Naive thymus-derived CD8-positive, alpha-beta T cell (primary cell): Measurements from ENCODE around the gene RTKN. TPM values are rescaled to one million over a fixed set of nuclear protein-coding genes. Genes with fewer than 3 reads are reported as not detected.

Source experiments
- ATAC-seq, 2 donors: fragments of 150-1000 bp; cut with Tn5 transposase in 1 of 2; sonication (Bioruptor Pico), chemical (Tn5 transposase) in 1 of 2; 1 replicate in 1 of 2; 2 replicates in 1 of 2; pipeline ENCODE4 v1.10.0; 2021; ENCODE audit warnings: mild to moderate bottlenecking in 2 of 2, moderate library complexity in 2 of 2
- POLR2A ChIA-PET: fragments of 350-600 bp; sonication (Branson Sonifier 250); formaldehyde crosslinking; loops from one replicate; lab custom pipeline; 2021; ENCODE audit warnings: antibody characterized with exemption; lab: Charles Lee
- DNase-seq, 10 donors: peaks; one replicate each; pipeline versions ENCODE4 v3.0.0 to v3.0.0-alpha.2; 2020 to 2022
- H3K27ac Mint-ChIP-seq, 10 donors: one replicate each; pipeline ENCODE4 v1.8.0; 2020 to 2022; ENCODE audit warnings: mild to moderate bottlenecking in 10 of 10, mixed read lengths in 10 of 10, moderate library complexity in 4 of 10, inconsistent platforms in 1 of 10
- H3K27me3 Mint-ChIP-seq, 5 donors: one replicate each; pipeline ENCODE4 v1.8.0; 2021 to 2022; ENCODE audit warnings: mixed read lengths in 5 of 5
- H3K36me3 Mint-ChIP-seq, 3 donors: one replicate each; pipeline ENCODE4 v1.8.0; 2020 to 2022; ENCODE audit warnings: mixed read lengths in 3 of 3, mild to moderate bottlenecking in 2 of 3, inconsistent platforms in 1 of 3
- H3K4me1 Mint-ChIP-seq, 4 donors: one replicate each; pipeline ENCODE4 v1.8.0; 2021 to 2022; ENCODE audit warnings: mixed read lengths in 4 of 4
- H3K4me3 Mint-ChIP-seq, 10 donors: one replicate each; pipeline ENCODE4 v1.8.0; 2020 to 2022; ENCODE audit warnings: mild to moderate bottlenecking in 10 of 10, mixed read lengths in 10 of 10, moderate library complexity in 6 of 10, inconsistent platforms in 1 of 10
- H3K9me3 Mint-ChIP-seq, 9 donors: one replicate each; pipeline ENCODE4 v1.8.0; 2020 to 2022; ENCODE audit warnings: mixed read lengths in 9 of 9, mild to moderate bottlenecking in 3 of 9, inconsistent platforms in 1 of 9, moderate library complexity in 1 of 9
- polyA plus RNA-seq, 3 donors: library from polyadenylated mRNA; unstranded; fragments of 300-500 nt; fragmentation: Illumina TruSeq; gene quantifications; one replicate each; pipeline ENCODE4 v1.2.3, GENCODE V29; 2021
- total RNA-seq, 8 experiments: library from RNA in 2 of 8; stranded (reverse) in 2 of 8; gene quantifications; one replicate each; pipeline ENCODE4 v1.2.3 and lab custom pipeline; 2021 to 2026

The RTKN gene
- total and polyA plus RNA-seq, 5 experiments from 2014 or later: 0.09 to 0.54 (median 0.39) TPM; not detected in 1

GRCh38 chr2:74420006-74420405 lies 21.7 kb downstream of the RTKN start:
- Mint-ChIP-seq H3K9me3 (no peaks in the 10 kb centered on the region), H3K4me3 (peak overlapping the region; percentile 55 to 100 (median 88)), H3K27me3 (no peaks in the 10 kb centered on the region), H3K4me1 (peaks cover 18 to 49% (median 33%) of the 10 kb centered on the region in 4 donors), H3K36me3 (peaks cover 0 to 2% (median 0%) of the 10 kb centered on the region in 3 donors), H3K27ac (peak overlapping the region; percentile 93 to 100 (median 99))
- peak in 2 of 10 donors; percentile 40 to 55 for DNase-seq
- no peak for ATAC-seq
- POLR2A ChIA-PET: interaction anchor here (0.7 to 2.7 kb wide), 4 partner anchors 29 to 80 kb away, joined by 4 to 20 read pairs (median 6); partner anchors contain the start of genes CCDC142 and TTC31

DNA sequence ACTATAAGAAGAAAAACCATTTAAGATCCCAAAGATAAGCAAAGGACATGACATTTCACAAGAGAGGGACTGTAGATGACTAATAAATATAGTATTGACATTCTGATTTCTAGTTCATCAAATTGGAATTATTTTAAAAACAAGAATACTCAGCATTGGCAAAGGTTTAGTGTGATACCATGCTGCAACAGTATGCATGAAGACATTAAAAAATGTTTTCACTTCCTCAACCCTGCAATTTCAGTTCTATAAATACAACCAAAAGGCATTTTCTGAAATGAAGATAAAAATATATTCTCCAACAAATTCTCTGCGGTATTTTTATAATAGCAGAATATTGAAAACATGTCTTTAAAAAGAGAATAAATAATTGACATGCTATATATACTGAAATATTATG lies 22.4 kb downstream of the RTKN start:
- H3K4me1 Mint-ChIP-seq: peaks cover 18 to 49% (median 37%) of the 10 kb centered on the region in 4 donors
- DNase-seq: no peak
- ATAC-seq: no peak
- H3K27ac Mint-ChIP-seq: peak overlapping the region in 5 of 10 donors; percentile 95 to 100 (median 100)
- H3K27me3 Mint-ChIP-seq: no peaks in the 10 kb centered on the region
- peaks cover 0 to under 1% (median 0%) of the 10 kb centered on the region in 3 donors for H3K36me3 Mint-ChIP-seq
- H3K4me3 Mint-ChIP-seq: no peak overlapping the region
- H3K9me3 Mint-ChIP-seq: no peaks in the 10 kb centered on the region
- POLR2A ChIA-PET: no interaction called here

DNA sequence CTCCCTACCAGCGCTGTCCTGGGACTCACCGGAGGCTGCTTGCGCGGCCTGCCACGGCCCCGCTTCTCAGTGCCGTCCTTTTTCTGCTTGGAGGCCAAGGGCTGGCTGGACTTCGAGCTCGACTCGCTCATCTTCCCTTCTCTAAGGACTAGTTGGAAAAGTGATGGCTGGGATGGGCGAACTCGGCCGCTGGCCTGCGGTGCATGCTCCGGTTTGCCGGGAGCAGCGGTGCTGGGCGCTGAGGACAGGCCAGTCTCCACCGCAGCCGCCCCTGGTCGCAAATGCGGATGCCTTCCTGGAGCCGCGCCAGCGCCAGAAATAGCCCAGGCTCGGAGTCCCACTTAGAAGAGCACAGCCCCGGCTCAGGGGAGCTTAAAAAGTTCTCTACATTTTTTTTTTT lies 23.4 kb downstream of the RTKN start:
- Mint-ChIP-seq H3K36me3 (no peaks in the 10 kb centered on the region), H3K9me3 (no peaks in the 10 kb centered on the region), H3K27ac (peak overlapping the region in 3 of 10 donors; percentile 25 to 60 (median 29)), H3K4me1 (peaks cover 19 to 56% (median 45%) of the 10 kb centered on the region in 4 donors), H3K27me3 (no peaks in the 10 kb centered on the region), H3K4me3 (no peak overlapping the region)
- DNase-seq (peak in 1 of 10 donors; percentile 59), ATAC-seq (no peak)
- POLR2A ChIA-PET: no interaction called here

DNA sequence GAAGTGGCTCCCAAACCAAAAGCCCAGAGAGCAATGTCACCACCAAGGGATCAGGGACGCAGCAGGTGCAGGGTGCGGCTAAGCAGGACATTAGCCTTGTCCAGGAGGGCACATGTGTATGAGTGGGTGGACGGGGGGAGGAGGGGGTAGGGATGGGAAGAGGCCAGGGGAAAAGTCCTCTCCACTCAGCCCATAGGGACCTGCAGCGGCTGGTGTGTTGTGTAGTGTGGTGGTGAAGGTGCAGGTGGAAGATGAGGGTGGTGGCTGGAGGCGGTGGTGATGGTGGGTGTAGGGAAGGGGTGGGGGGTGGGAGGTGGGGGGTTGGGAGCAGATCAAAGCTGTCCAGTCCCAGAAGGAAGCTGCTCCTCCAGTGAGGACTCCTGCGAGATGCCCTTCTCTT lies 24.0 kb downstream of the RTKN start:
- H3K4me3 Mint-ChIP-seq: no peak overlapping the region
- ATAC-seq (no peak), DNase-seq (no peak)
- no peaks in the 10 kb centered on the region for H3K9me3 Mint-ChIP-seq
- H3K36me3 Mint-ChIP-seq: no peaks in the 10 kb centered on the region
- POLR2A ChIA-PET: no interaction called here
- no peaks in the 10 kb centered on the region for H3K27me3 Mint-ChIP-seq
- H3K27ac Mint-ChIP-seq: peak overlapping the region in 1 of 10 donors; percentile 29
- peaks cover 18 to 56% (median 45%) of the 10 kb centered on the region in 4 donors for H3K4me1 Mint-ChIP-seq

DNA sequence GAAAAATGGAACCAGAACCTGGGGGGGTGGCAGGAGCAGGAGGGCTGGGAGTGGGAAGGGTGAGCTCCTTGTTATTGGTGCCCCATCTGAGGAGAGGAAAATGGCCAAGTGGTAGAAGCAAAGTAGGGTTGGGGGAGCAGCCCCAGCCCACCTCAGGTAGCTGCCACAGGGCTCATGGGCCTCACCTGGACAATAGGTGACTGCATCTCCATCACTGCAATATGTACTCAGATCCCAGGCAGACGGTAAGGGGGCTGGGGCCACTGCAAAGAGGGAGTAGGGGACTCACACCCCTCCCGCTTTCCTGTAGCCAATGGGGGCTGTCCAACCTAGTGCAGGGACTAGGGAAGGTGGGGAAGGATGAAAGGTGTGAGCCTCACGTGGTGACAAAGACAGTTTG lies 24.5 kb downstream of the RTKN start:
- Mint-ChIP-seq H3K27me3 (no peaks in the 10 kb centered on the region), H3K9me3 (no peaks in the 10 kb centered on the region), H3K36me3 (no peaks in the 10 kb centered on the region), H3K4me3 (peak overlapping the region in 1 of 10 donors; percentile 76), H3K27ac (peak overlapping the region in 5 of 10 donors; percentile 13 to 85 (median 33)), H3K4me1 (peaks cover 19 to 53% (median 41%) of the 10 kb centered on the region in 4 donors)
- DNase-seq: no peak
- POLR2A ChIA-PET: interaction anchor here (3.6 kb wide), 1 partner anchor 41 kb away, joined by 15 read pairs; the partner anchor contains the start of gene WBP1
- ATAC-seq: no peak

DNA sequence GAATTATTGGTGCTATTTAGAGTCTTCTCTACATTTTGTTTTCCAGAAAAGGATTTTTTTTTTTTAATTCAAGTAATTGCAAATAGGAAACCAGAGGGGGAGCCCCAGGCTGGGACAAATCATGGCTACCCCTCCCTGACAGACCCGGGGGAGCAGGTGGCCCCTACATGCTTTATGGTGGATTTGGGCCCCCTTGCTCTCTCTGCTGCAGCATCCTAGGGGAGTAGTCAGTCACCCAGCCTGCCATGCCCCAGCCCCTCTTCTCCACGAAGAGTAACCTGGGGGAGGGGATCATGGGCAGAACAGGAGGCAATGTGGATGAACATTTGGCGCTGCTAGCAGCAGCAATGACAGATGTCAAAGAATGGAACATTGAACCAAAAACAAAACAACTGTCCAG lies 25.0 kb downstream of the RTKN start:
- ATAC-seq (no peak), DNase-seq (peak in 1 of 10 donors; percentile 18)
- no peaks in the 10 kb centered on the region for H3K27me3 Mint-ChIP-seq
- no peaks in the 10 kb centered on the region for H3K36me3 Mint-ChIP-seq
- H3K4me1 Mint-ChIP-seq: peaks cover 16 to 49% (median 37%) of the 10 kb centered on the region in 4 donors
- peak overlapping the region in 2 of 10 donors; percentile 12 to 76 for H3K4me3 Mint-ChIP-seq
- peak overlapping the region in 5 of 10 donors; percentile 13 to 85 (median 26) for H3K27ac Mint-ChIP-seq
- no peaks in the 10 kb centered on the region for H3K9me3 Mint-ChIP-seq
- POLR2A ChIA-PET: interaction anchor here (3.6 kb wide), 1 partner anchor 41 kb away, joined by 15 read pairs; the partner anchor contains the start of gene WBP1

- POLR2A ChIA-PET: interaction anchor here (1.0 to 3.6 kb wide), 3 partner anchors 9 to 237 kb away, joined by 3 to 15 read pairs (median 3); partner anchors contain the start of genes MOB1A and WBP1
- DNase-seq (peak in 2 of 10 donors; percentile 23 to 65), ATAC-seq (peak in 1 of 2 donors; percentile 34)
- Mint-ChIP-seq H3K9me3 (no peaks in the 10 kb centered on the region), H3K27me3 (no peaks in the 10 kb centered on the region), H3K4me1 (peaks cover 13 to 43% (median 32%) of the 10 kb centered on the region in 4 donors), H3K27ac (peak overlapping the region in 9 of 10 donors; percentile 2 to 88 (median 76)), H3K4me3 (peak overlapping the region; percentile 55 to 84 (median 75)), H3K36me3 (no peaks in the 10 kb centered on the region)
Observed at GRCh38 chr2:74415762-74416395, 25.9 kb downstream of the RTKN start.

DNA sequence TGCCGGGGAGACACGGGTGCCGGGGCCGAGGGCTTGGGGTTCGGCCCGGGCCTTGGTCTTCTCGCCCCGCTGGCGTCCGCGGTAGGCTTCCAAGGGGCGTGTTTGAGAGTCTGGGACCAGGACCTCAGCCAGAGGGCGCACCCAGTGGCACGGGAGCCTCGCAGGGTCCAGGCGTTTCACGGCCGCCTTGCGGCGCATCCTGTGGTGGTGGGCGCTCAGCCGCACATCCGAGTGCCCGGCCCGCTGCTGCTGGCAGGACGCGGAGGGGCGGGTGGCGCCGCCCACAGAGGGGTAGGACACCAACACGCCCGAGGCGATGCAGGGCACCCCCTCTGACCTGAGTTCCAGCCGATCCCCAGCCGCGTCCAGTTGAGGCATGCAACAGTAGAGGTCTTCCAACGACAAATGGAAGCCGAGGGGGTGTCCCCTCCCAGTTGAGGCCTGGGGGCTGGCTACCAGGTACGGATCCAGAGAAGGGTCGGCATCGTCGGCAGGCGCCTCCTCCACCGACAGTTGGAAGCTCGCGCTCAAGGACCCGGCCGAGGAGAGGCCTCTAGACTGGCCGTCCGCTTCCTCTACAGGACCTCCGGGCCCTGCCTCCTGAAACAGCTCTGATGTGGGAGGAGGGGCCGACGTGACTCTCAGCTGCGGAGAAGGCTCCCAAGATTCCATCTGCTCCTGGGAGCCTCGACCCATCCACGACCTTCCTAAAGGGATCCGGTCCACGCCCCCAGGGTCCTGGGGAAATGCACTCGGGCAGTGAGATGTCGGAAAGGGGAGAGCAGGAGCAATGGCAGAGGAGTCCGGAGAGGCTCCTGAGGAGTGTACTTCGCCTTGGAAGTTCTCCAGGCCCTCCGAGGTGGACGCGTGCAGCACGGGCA lies 26.6 kb downstream of the RTKN start:
- Mint-ChIP-seq H3K36me3 (no peaks in the 10 kb centered on the region), H3K27ac (peak overlapping the region in 5 of 10 donors; percentile 21 to 76 (median 57)), H3K4me3 (peak overlapping the region; percentile 55 to 84 (median 75)), H3K4me1 (peaks cover 9 to 37% (median 26%) of the 10 kb centered on the region in 4 donors), H3K27me3 (no peaks in the 10 kb centered on the region), H3K9me3 (no peaks in the 10 kb centered on the region)
- POLR2A ChIA-PET: interaction anchor here (1.0 to 3.6 kb wide), 4 partner anchors 10 to 236 kb away, joined by 3 to 15 read pairs (median 4); partner anchors contain the start of genes MOB1A and WBP1
- ATAC-seq (peak; percentile 45 to 75), DNase-seq (peak in 5 of 10 donors; percentile 16 to 65 (median 32))

DNA sequence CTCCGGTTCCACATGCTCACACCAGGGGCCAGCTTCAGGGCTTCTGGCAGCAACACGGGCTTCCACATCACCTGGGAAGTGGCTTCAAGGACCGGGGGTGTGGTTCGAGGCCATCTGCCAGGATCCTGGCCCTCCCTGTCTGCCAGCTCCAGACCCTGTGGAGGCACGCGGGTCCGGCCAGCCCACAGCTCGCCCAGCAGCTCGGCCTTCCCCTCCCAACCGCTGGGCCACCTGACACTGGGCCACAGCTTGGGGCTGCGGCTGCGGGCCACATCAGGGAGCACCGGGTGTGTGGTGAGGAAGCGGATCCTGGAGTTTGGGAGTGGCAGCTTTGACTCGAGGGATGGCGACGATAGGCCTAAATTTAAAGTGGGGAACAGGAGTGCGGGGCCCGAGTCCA lies 27.3 kb downstream of the RTKN start:
- Mint-ChIP-seq H3K4me1 (peaks cover 6 to 30% (median 23%) of the 10 kb centered on the region in 4 donors), H3K4me3 (peak overlapping the region; percentile 36 to 84 (median 70)), H3K9me3 (no peaks in the 10 kb centered on the region), H3K36me3 (no peaks in the 10 kb centered on the region), H3K27me3 (no peaks in the 10 kb centered on the region), H3K27ac (peak overlapping the region in 2 of 10 donors; percentile 72 to 77)
- POLR2A ChIA-PET: interaction anchor here (1.0 to 3.6 kb wide), 3 partner anchors 44 to 236 kb away, joined by 3 to 15 read pairs (median 4); partner anchors contain the start of genes MOB1A and WBP1
- peak in 1 of 10 donors; percentile 63 for DNase-seq
- ATAC-seq: no peak

- Mint-ChIP-seq H3K9me3 (no peaks in the 10 kb centered on the region), H3K4me1 (peaks cover 6 to 27% (median 22%) of the 10 kb centered on the region in 4 donors), H3K27ac (peak overlapping the region in 6 of 10 donors; percentile 13 to 89 (median 40)), H3K36me3 (no peaks in the 10 kb centered on the region), H3K27me3 (peaks cover 0 to 8% (median 4%) of the 10 kb centered on the region in 5 donors), H3K4me3 (peak overlapping the region in 7 of 10 donors; percentile 26 to 76 (median 64))
- POLR2A ChIA-PET: interaction anchor here (1.1 kb wide), 1 partner anchor 22 kb away, joined by 3 read pairs; no protein-coding TSS in a partner anchor
- DNase-seq: no peak
- no peak for ATAC-seq
Observed at GRCh38 chr2:74413001-74413698, 28.6 kb downstream of the RTKN start.

GRCh38 chr2:74407682-74408081 lies 34.1 kb downstream of the RTKN start:
- Mint-ChIP-seq H3K36me3 (no peaks in the 10 kb centered on the region), H3K27ac (no peak overlapping the region), H3K27me3 (peaks cover 0 to 10% (median 6%) of the 10 kb centered on the region in 5 donors), H3K4me1 (peaks cover 0 to 3% (median 1%) of the 10 kb centered on the region in 4 donors), H3K4me3 (no peak overlapping the region), H3K9me3 (no peaks in the 10 kb centered on the region)
- POLR2A ChIA-PET: interaction anchor here (0.7 kb wide), 1 partner anchor 10 kb away, joined by 3 read pairs; no protein-coding TSS in a partner anchor
- no peak for ATAC-seq
- no peak for DNase-seq
